ENCODE results near the gene MGLL. TPM values are rescaled to one million over a fixed set of nuclear protein-coding genes. Genes with fewer than 3 reads are reported as not detected.

MGLL gene
- total RNA-seq, 3 donors from 2014 or later = 25.8 to 79.5 (median 30.2) TPM

- no peak overlapping the region for H3K27ac ChIP-seq
- H3K36me3 ChIP-seq = no peaks in the 10 kb centered on the region
- TF ChIP-seq POLR2AphosphoS5 (IDR thresholded peaks at IDR 0.05) (no peak), CTCF (IDR thresholded peaks at IDR 0.05) (no peak), POLR2A (IDR thresholded peaks at IDR 0.05) (no peak)
- no peaks in the 10 kb centered on the region for H3K4me1 ChIP-seq
- no peaks in the 10 kb centered on the region for H3K27me3 ChIP-seq
- no peak for DNase-seq (ENCODE audit: low spot score in 2 of 2)
- H3K9me3 ChIP-seq = no peaks in the 10 kb centered on the region
- intact Hi-C loops (cut with DNase I; ENCODE audit: low total_unique reads) = no loop called here
- H3K4me3 ChIP-seq = no peak overlapping the region
Measured at GRCh38 chr3:127856801-127857200, 34.5 kb upstream of the MGLL start.

GRCh38 chr3:127855246-127855645 is 32.9 kb upstream of the MGLL start:
- no peak for TF ChIP-seq CTCF (IDR thresholded peaks at IDR 0.05)
- TF ChIP-seq POLR2A (IDR thresholded peaks at IDR 0.05) = no peak
- TF ChIP-seq POLR2AphosphoS5 (IDR thresholded peaks at IDR 0.05) = no peak

GRCh38 chr3:127853681-127854080 is 31.4 kb upstream of the MGLL start:
- no peak overlapping the region for H3K4me3 ChIP-seq
- no peaks in the 10 kb centered on the region for H3K9me3 ChIP-seq
- H3K27me3 ChIP-seq = no peaks in the 10 kb centered on the region
- H3K27ac ChIP-seq = no peak overlapping the region
- no peak for TF ChIP-seq CTCF (IDR thresholded peaks at IDR 0.05)
- no peak for TF ChIP-seq POLR2A (IDR thresholded peaks at IDR 0.05)
- intact Hi-C loops (cut with DNase I; ENCODE audit: low total_unique reads) = no loop called here
- DNase-seq (ENCODE audit: low spot score in 2 of 2) = no peak
- no peaks in the 10 kb centered on the region for H3K36me3 ChIP-seq
- no peaks in the 10 kb centered on the region for H3K4me1 ChIP-seq

More at GRCh38 chr3:127855246-127855645, 32.9 kb upstream of the MGLL start:
- no peak for DNase-seq (ENCODE audit: low spot score in 2 of 2)
- no peaks in the 10 kb centered on the region for H3K27me3 ChIP-seq
- H3K9me3 ChIP-seq = no peaks in the 10 kb centered on the region
- no peak overlapping the region for H3K4me3 ChIP-seq
- no peaks in the 10 kb centered on the region for H3K4me1 ChIP-seq
- H3K36me3 ChIP-seq = no peaks in the 10 kb centered on the region
- H3K27ac ChIP-seq = no peak overlapping the region
- intact Hi-C loops (cut with DNase I; ENCODE audit: low total_unique reads) = no loop called here

- no peaks in the 10 kb centered on the region for H3K27me3 ChIP-seq
- no peaks in the 10 kb centered on the region for H3K9me3 ChIP-seq
- no peaks in the 10 kb centered on the region for H3K36me3 ChIP-seq
- no peak overlapping the region for H3K27ac ChIP-seq
- no peak for DNase-seq (ENCODE audit: low spot score in 2 of 2)
- H3K4me3 ChIP-seq = no peak overlapping the region
- intact Hi-C loops (cut with DNase I; ENCODE audit: low total_unique reads) = no loop called here
- no peak for TF ChIP-seq CTCF (IDR thresholded peaks at IDR 0.05)
- TF ChIP-seq POLR2A (IDR thresholded peaks at IDR 0.05) = no peak
- TF ChIP-seq POLR2AphosphoS5 (IDR thresholded peaks at IDR 0.05) = no peak
- no peaks in the 10 kb centered on the region for H3K4me1 ChIP-seq
Measured at GRCh38 chr3:127851899-127852298, 29.6 kb upstream of the MGLL start.

- H3K4me1 ChIP-seq = no peaks in the 10 kb centered on the region
- H3K36me3 ChIP-seq = no peaks in the 10 kb centered on the region
- no peak for TF ChIP-seq POLR2A (IDR thresholded peaks at IDR 0.05)
- TF ChIP-seq POLR2AphosphoS5 (IDR thresholded peaks at IDR 0.05) = no peak
- TF ChIP-seq CTCF (IDR thresholded peaks at IDR 0.05) = no peak
Measured at GRCh38 chr3:127849368-127849767, 27.1 kb upstream of the MGLL start.

More at GRCh38 chr3:127849368-127849767, 27.1 kb upstream of the MGLL start:
- H3K27me3 ChIP-seq = no peaks in the 10 kb centered on the region
- intact Hi-C loops (cut with DNase I; ENCODE audit: low total_unique reads) = no loop called here
- H3K27ac ChIP-seq = no peak overlapping the region
- no peaks in the 10 kb centered on the region for H3K9me3 ChIP-seq
- DNase-seq (ENCODE audit: low spot score in 2 of 2) = no peak
- no peak overlapping the region for H3K4me3 ChIP-seq

Data from breast epithelium (tissue), 4 donors.